Uterus (tissue), 4 donors: ENCODE results near the gene NOTO. TPM values are rescaled to one million over a fixed set of nuclear protein-coding genes. Genes with fewer than 3 reads are reported as not detected.

Source experiments
- DNase-seq, 2 donors: peaks; one replicate each; pipeline ENCODE4 v3.0.0-alpha.2; 2019 to 2020
- H3K27ac ChIP-seq, 2 donors: fragments of 200-600 bp; sonication (generic); 1 replicate in 1 of 2; 2 replicates in 1 of 2; pipeline ENCODE4 v1.5.1; 2016 to 2018
- H3K27me3 ChIP-seq, 2 donors: fragments of 200-600 bp; sonication (generic); one replicate each; pipeline ENCODE4 v1.5.1; 2018 to 2019; ENCODE audit warnings: control low read depth in 1 of 2
- H3K36me3 ChIP-seq, 2 donors: fragments of 200-600 bp; sonication (generic); one replicate each; pipeline ENCODE4 v1.5.1; 2019; ENCODE audit warnings: control low read depth in 1 of 2
- H3K4me1 ChIP-seq, 2 donors: fragments of 200-600 bp; sonication (generic); one replicate each; pipeline ENCODE4 v1.5.1; 2018 to 2019; ENCODE audit warnings: control low read depth in 1 of 2
- H3K4me3 ChIP-seq, 2 donors: fragments of 200-600 bp; sonication (generic); 1 replicate in 1 of 2; 2 replicates in 1 of 2; pipeline ENCODE4 v1.5.1; 2018 to 2019; ENCODE audit warnings: mild to moderate bottlenecking in 1 of 2
- H3K9me3 ChIP-seq, 2 donors: fragments of 200-600 bp; sonication (generic); one replicate each; pipeline ENCODE4 v1.5.1; 2019; ENCODE audit warnings: control low read depth in 1 of 2
- POLR2A ChIP-seq, 2 donors: fragments of 450-650 bp; IDR thresholded peaks; one replicate each; pipeline ENCODE4 v1.6.1; 2016; ENCODE audit warnings: antibody characterized with exemption in 2 of 2, mild to moderate bottlenecking in 1 of 2, moderate library complexity in 1 of 2
- intact Hi-C: fragments of 100-400 bp; cut with DNase I; formaldehyde crosslinking; loops from one replicate; pipeline ENCODE4 v1.15.1; 2023; ENCODE audit warnings: low total_unique reads
- total RNA-seq, 4 donors: library from RNA; depleted of rRNA in 3 of 4; stranded (reverse); fragments of >200 nt in 3 of 4; gene quantifications; one replicate each; pipeline versions ENCODE4 v1.1.0 to v1.2.4, GENCODE V29; 2014 to 2023
- TF ChIP-seq, protein P1 (sequence below), 4 experiments: fragments of 200-600 bp in 2 of 4; fragments of 450-650 bp in 2 of 4; sonication (generic) in 2 of 4; IDR thresholded peaks; one replicate each; pipeline ENCODE4 v1.5.1; 2016 to 2019; ENCODE audit warnings: antibody characterized with exemption in 4 of 4, mild to moderate bottlenecking in 2 of 4, moderate library complexity in 1 of 4
- donor health status: DM: yes; HTN: yes; CAD: no.

Gene NOTO
- total RNA-seq, 4 donors from 2014 or later = not detected

DNA sequence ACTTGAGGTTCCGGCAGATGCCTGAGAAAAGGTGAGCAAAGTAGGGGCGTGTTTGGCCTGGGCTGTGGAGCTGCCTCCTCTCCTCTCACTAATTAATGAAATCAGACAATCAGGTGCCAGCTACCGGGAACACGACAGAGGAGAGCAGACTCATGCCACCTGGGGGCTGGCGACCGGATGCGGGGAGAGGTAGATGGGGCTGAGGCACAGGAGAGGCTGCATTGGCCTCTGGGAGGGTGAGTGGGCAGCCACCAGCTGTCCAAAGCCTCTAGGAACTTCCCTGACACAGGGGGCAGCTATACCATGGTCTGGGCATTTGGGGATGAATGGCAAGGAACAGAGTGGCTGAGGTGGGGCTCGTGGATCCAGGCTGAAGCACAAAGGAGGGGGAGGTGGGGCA is 56.9 kb downstream of the NOTO start:
- no peak for TF ChIP-seq POLR2A (IDR thresholded peaks at IDR 0.05)
- TF ChIP-seq, protein P1, sequence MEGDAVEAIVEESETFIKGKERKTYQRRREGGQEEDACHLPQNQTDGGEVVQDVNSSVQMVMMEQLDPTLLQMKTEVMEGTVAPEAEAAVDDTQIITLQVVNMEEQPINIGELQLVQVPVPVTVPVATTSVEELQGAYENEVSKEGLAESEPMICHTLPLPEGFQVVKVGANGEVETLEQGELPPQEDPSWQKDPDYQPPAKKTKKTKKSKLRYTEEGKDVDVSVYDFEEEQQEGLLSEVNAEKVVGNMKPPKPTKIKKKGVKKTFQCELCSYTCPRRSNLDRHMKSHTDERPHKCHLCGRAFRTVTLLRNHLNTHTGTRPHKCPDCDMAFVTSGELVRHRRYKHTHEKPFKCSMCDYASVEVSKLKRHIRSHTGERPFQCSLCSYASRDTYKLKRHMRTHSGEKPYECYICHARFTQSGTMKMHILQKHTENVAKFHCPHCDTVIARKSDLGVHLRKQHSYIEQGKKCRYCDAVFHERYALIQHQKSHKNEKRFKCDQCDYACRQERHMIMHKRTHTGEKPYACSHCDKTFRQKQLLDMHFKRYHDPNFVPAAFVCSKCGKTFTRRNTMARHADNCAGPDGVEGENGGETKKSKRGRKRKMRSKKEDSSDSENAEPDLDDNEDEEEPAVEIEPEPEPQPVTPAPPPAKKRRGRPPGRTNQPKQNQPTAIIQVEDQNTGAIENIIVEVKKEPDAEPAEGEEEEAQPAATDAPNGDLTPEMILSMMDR (IDR thresholded peaks at IDR 0.05) = no peak
- Histone ChIP-seq H3K36me3 (no peaks in the 10 kb centered on the region), H3K9me3 (no peaks in the 10 kb centered on the region), H3K27me3 (no peaks in the 10 kb centered on the region), H3K4me3 (no peak overlapping the region), H3K4me1 (no peaks in the 10 kb centered on the region), H3K27ac (no peak overlapping the region)
- no peak for DNase-seq
- intact Hi-C loops = no loop called here

DNA sequence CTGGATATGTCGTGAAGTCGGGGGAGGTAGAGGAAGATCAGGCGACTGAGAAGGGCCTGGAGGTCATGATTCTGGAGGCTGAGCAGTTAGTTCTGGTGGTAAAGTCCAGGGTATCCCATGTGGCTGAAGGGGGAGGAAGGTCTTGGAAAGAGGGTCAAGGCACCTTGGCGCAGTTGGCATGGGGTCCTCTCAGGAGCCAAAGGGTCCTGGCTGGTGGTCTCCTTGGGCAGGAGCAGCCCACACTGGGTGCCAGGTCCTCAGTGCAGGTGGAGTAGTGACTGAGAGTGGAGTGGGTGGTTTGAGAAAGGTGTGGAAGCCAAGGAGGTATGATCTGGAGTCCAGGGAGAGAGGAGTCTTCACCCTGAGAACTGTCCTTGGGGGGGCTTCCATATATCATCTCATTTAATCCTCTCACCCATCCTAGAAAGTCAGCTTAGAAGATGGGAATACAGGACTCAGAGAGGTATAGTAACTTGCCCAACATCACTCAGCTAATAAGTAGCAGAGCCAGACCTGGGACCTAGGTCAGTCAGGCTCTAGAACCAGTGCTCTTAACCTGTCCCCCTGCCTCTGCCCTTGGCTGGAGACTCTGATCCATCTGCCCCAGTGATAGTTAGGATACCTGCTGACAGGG is 57.4 kb downstream of the NOTO start:
- Histone ChIP-seq H3K9me3 (no peaks in the 10 kb centered on the region), H3K4me1 (no peaks in the 10 kb centered on the region), H3K36me3 (no peaks in the 10 kb centered on the region), H3K27me3 (no peaks in the 10 kb centered on the region), H3K27ac (no peak overlapping the region), H3K4me3 (no peak overlapping the region)
- intact Hi-C loops = no loop called here
- DNase-seq = no peak
- TF ChIP-seq, protein P1 (IDR thresholded peaks at IDR 0.05) = no peak
- TF ChIP-seq POLR2A (IDR thresholded peaks at IDR 0.05) = no peak

DNA sequence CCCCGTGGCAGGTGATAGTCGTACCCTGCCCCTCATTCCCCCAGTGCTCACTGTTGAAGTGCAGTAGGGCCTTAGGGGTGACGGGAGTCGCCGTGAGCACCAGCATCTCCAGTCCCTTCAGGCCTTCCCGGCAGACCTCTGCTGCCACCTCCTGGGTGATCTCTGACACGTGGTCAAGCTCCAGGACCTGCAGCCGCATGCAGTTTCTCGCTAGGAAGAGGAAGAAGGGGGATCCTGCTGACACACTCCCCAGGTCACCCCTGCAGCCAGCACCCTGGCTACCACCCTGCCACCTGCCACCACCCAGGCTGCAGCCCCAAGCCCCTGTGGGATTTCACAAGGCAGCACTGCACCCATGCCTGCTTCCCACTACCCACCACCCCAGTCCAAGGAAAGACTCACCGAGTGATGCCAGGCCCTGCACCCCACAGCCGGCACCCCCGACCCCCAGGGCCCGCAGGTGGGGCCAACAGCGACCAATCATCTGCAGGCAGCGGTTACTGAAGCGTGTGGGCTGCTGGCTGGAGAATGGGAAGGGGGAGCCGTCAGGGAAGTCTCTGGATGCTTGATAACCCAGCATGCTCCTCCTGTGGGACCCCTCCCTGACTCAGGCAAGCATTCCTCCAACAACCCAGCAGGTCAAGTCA is 58.1 kb downstream of the NOTO start:
- Histone ChIP-seq H3K27me3 (no peaks in the 10 kb centered on the region), H3K4me3 (no peak overlapping the region), H3K4me1 (no peaks in the 10 kb centered on the region), H3K9me3 (no peaks in the 10 kb centered on the region), H3K27ac (no peak overlapping the region), H3K36me3 (no peaks in the 10 kb centered on the region)
- DNase-seq = no peak
- intact Hi-C loops = no loop called here
- TF ChIP-seq, protein P1 (IDR thresholded peaks at IDR 0.05) = no peak
- no peak for TF ChIP-seq POLR2A (IDR thresholded peaks at IDR 0.05)

Other genes starting within 250 kb of the NOTO start
- 10 to 100 TPM in 2 of 4 donors, 1 to 10 TPM in 2; 2.1 to 16.0 (median 10.6) TPM for gene SFXN5, start 130.9 kb upstream of the NOTO start, total RNA-seq
- 10 to 100 TPM; 22.4 to 45.7 (median 31.7) TPM for gene RAB11FIP5, start 89.6 kb upstream of the NOTO start, total RNA-seq
- 10 to 100 TPM in 3 of 4 donors, 1 to 10 TPM in 1; 5.9 to 31.1 (median 22.7) TPM for gene SMYD5, start 11.7 kb downstream of the NOTO start, total RNA-seq
- 10 to 100 TPM in 2 of 4 donors, 1 to 10 TPM in 2; 2.3 to 11.8 (median 9.8) TPM for gene PRADC1, start 30.7 kb downstream of the NOTO start, total RNA-seq
- 100 to 1,000 TPM; 118 to 269 (median 188) TPM for gene CCT7, start 31.7 kb downstream of the NOTO start, total RNA-seq
- gene FBXO41, start 81.9 kb downstream of the NOTO start, total RNA-seq = 1 to 10 TPM in 3 of 4 donors, under 1 TPM in 1; 0.29 to 5.6 (median 1.6) TPM
- not detected for gene EGR4, start 91.0 kb downstream of the NOTO start, total RNA-seq
- 10 to 100 TPM; 21.5 to 52.1 (median 44.6) TPM for gene ALMS1, start 183.3 kb downstream of the NOTO start, total RNA-seq